Thoracic aorta (tissue), 2 donors: Measurements from ENCODE around the gene PLD4. TPM values are rescaled to one million over a fixed set of nuclear protein-coding genes. Genes with fewer than 3 reads are reported as not detected.

ENCODE experiments used
- ATAC-seq: fragments of 150-250 bp; one replicate; pipeline ENCODE4 v1.8.0; 2017; ENCODE audit warnings: low read depth; ENCODE audit not compliant: insufficient number of reproducible peaks, low FRiP score
- DNase-seq: peaks from one replicate; pipeline ENCODE4 v3.0.0-alpha.2; 2020; ENCODE audit warnings: low spot score
- H3K27ac ChIP-seq, 2 donors: fragments of 200-600 bp; sonication (generic); 1 replicate in 1 of 2; 2 replicates in 1 of 2; pipeline ENCODE4 v1.5.1; 2016; ENCODE audit warnings: mild to moderate bottlenecking in 2 of 2, moderate library complexity in 2 of 2
- H3K27me3 ChIP-seq: fragments of 200-600 bp; sonication (generic); replicated peaks from 2 replicates; pipeline ENCODE4 v1.6.0; 2016; ENCODE audit warnings: mild to moderate bottlenecking; ENCODE audit not compliant: insufficient read depth
- H3K36me3 ChIP-seq: fragments of 200-600 bp; sonication (generic); one replicate; pipeline ENCODE4 v1.5.1; 2016
- H3K4me1 ChIP-seq, 2 donors: fragments of 200-600 bp; sonication (generic); 1 replicate in 1 of 2; 2 replicates in 1 of 2; pipeline versions ENCODE4 v1.5.1 to v1.6.0; 2016; ENCODE audit warnings: low read depth in 2 of 2, mild to moderate bottlenecking in 1 of 2; ENCODE audit not compliant: control insufficient read depth in 1 of 2
- H3K4me3 ChIP-seq: fragments of 200-600 bp; sonication (generic); 2 replicates; pipeline ENCODE4 v1.5.1; 2016; ENCODE audit warnings: mild to moderate bottlenecking
- H3K9me3 ChIP-seq: fragments of 200-600 bp; sonication (generic); 2 replicates; pipeline ENCODE4 v1.5.1; 2016
- total RNA-seq, 2 donors: library from RNA; depleted of rRNA; stranded (reverse); fragments of >200 nt; gene quantifications; one replicate each; pipeline versions ENCODE4 v1.1.0 to v1.2.3, GENCODE V29; 2016
- TF ChIP-seq, protein P1 (sequence below): fragments of 200-600 bp; sonication (generic); IDR thresholded peaks from one replicate; pipeline ENCODE4 v1.5.1; 2019; ENCODE audit warnings: antibody characterized with exemption

PLD4 gene
- total RNA-seq, 2 donors from 2014 or later = 0.35 TPM; not detected in 1

GRCh38 chr14:104979758-104980610, 55.3 kb downstream of the PLD4 start:
- peak overlapping the region in 1 of 2 donors; percentile 6 for H3K27ac ChIP-seq
- DNase-seq (no peak), ATAC-seq (no peak)
- H3K27me3 ChIP-seq = no peaks in the 10 kb centered on the region
- no peaks in the 10 kb centered on the region for H3K9me3 ChIP-seq
- TF ChIP-seq, protein P1, sequence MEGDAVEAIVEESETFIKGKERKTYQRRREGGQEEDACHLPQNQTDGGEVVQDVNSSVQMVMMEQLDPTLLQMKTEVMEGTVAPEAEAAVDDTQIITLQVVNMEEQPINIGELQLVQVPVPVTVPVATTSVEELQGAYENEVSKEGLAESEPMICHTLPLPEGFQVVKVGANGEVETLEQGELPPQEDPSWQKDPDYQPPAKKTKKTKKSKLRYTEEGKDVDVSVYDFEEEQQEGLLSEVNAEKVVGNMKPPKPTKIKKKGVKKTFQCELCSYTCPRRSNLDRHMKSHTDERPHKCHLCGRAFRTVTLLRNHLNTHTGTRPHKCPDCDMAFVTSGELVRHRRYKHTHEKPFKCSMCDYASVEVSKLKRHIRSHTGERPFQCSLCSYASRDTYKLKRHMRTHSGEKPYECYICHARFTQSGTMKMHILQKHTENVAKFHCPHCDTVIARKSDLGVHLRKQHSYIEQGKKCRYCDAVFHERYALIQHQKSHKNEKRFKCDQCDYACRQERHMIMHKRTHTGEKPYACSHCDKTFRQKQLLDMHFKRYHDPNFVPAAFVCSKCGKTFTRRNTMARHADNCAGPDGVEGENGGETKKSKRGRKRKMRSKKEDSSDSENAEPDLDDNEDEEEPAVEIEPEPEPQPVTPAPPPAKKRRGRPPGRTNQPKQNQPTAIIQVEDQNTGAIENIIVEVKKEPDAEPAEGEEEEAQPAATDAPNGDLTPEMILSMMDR = no peak
- H3K36me3 ChIP-seq = no peaks in the 10 kb centered on the region
- no peak overlapping the region for H3K4me3 ChIP-seq
- H3K4me1 ChIP-seq = peaks cover 15 to 49% of the 10 kb centered on the region in 2 donors

DNA sequence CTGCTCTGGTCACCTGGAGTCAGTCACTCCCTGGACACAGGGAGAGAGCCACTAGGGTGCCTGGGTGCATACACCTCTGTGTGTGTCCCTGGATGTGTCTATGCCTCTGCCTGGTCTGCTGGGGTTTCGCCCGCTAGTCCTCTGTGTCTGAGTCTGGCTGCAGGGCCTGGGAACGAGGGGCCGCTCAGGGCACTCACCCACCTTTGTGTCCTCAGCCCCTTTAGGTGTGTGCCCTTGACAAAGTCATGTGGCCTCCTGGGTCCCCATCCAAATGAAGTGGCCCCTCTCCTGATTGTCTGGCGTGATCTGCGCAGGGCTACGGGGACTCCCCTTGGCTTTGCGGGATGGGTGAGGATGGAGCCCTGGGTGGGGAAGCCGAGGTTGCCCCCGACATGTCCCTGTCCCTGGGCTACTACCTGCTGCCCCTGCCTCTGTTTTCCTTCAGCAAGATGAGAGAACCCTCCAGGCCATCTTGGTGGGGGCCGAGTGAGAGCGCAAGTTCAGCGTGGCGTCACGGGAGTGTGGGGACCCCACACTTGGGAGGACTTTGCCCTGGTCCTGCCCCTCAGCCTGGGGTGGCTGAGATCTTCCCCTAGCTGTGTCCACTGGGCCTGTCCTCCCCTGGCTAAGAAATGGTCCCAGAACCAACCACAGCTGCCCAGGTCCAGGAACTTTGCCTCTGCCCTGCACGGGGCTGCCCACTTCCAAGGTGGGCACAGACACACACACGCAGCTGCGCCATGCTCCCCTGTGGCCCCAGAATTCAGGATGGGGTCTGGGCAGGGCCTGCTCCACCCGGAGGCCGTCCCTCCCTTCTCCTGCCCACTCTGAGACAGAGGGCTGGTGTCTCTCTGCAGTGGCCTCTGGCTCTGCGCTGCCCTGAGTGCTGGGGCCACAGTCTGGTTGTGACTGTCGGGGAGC, 56.2 kb downstream of the PLD4 start:
- ATAC-seq (no peak), DNase-seq (no peak)
- Histone ChIP-seq H3K4me3 (no peak overlapping the region), H3K9me3 (no peaks in the 10 kb centered on the region), H3K4me1 (peaks cover 10 to 40% of the 10 kb centered on the region in 2 donors), H3K27me3 (no peaks in the 10 kb centered on the region), H3K36me3 (no peaks in the 10 kb centered on the region), H3K27ac (peak overlapping the region in 1 of 2 donors; percentile 6)
- TF ChIP-seq, protein P1 = no peak

GRCh38 chr14:104981699-104982541, 57.2 kb downstream of the PLD4 start:
- no peaks in the 10 kb centered on the region for H3K36me3 ChIP-seq
- no peaks in the 10 kb centered on the region for H3K27me3 ChIP-seq
- no peaks in the 10 kb centered on the region for H3K9me3 ChIP-seq
- no peak for ATAC-seq
- no peak overlapping the region for H3K27ac ChIP-seq
- DNase-seq = no peak
- H3K4me1 ChIP-seq = peaks cover 10 to 40% of the 10 kb centered on the region in 2 donors
- H3K4me3 ChIP-seq = no peak overlapping the region
- TF ChIP-seq, protein P1 = no peak

DNA sequence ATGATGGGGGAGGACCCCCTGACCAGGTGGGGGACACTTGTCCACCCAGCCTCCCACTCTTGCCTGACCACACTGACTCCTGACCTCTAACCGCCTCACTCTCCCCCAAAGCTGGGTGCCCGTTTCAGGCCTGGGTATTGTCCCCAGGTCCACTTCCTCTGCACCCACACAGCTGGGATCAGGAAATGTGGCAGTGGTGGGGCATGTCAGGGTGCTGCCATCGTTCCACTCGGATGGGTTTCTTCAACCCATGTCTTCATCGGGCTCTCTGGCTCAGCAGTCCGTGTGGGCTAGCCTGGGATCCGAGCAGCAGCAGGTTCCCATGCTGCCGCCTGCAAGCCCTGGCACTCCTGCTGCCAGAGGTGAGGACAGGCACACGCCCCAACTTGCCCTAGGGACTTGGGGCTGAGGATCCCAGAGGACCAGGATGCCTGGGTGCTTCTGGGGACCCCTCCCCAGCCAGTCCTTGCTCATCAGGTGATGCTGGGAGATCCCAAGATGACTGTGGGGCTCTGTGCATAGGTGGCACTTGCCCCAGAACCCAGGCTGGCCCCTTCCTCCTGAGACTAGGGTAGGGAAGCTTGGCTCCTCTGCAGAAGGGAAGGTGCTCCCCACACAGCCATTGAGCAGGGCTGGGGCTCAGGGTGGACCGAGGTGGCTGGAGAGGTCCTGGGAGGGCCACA, 58.0 kb downstream of the PLD4 start:
- H3K9me3 ChIP-seq = no peaks in the 10 kb centered on the region
- DNase-seq (no peak), ATAC-seq (no peak)
- peaks cover 2 to 36% of the 10 kb centered on the region in 2 donors for H3K4me1 ChIP-seq
- H3K27ac ChIP-seq = no peak overlapping the region
- TF ChIP-seq, protein P1 = no peak
- H3K36me3 ChIP-seq = no peaks in the 10 kb centered on the region
- no peak overlapping the region for H3K4me3 ChIP-seq
- no peaks in the 10 kb centered on the region for H3K27me3 ChIP-seq

Other genes starting within 250 kb of the PLD4 start
- 100 to 1,000 TPM; 124 to 162 TPM for gene INF2, start 235.3 kb upstream of the PLD4 start, total RNA-seq
- 10 to 100 TPM; 30.8 to 87.3 TPM for gene ADSS1, start 200.7 kb upstream of the PLD4 start, total RNA-seq
- 100 to 1,000 TPM; 218 to 320 TPM for gene SIVA1, start 171.7 kb upstream of the PLD4 start, total RNA-seq
- gene AKT1, start 129.1 kb upstream of the PLD4 start, total RNA-seq = 100 to 1,000 TPM; 158 to 162 TPM
- 1 to 10 TPM; 3.2 to 4.4 TPM for gene ZBTB42, start 123.8 kb upstream of the PLD4 start, total RNA-seq
- gene CEP170B, start 59.6 kb upstream of the PLD4 start, total RNA-seq = 10 to 100 TPM; 35.2 to 38.2 TPM
- gene AHNAK2, start 53.5 kb downstream of the PLD4 start, total RNA-seq = 10 to 100 TPM; 22.6 to 47.8 TPM
- 1 to 10 TPM; 3.1 to 4.6 TPM for gene CLBA1, start 60.9 kb downstream of the PLD4 start, total RNA-seq
- gene CDCA4, start 96.2 kb downstream of the PLD4 start, total RNA-seq = 1 to 10 TPM; 1.6 to 6.5 TPM
- gene GPR132, start 140.6 kb downstream of the PLD4 start, total RNA-seq = 10 to 100 TPM in 1 of 2 donors, 1 to 10 TPM in 1; 2.3 to 18.6 TPM
- 10 to 100 TPM in 1 of 2 donors, 1 to 10 TPM in 1; 8.8 to 12.0 TPM for gene JAG2, start 243.9 kb downstream of the PLD4 start, total RNA-seq